OCI-M1 (cell line): ENCODE measurements around the gene JPH2.
A peak's percentile ranks its signal among the peaks of the same experiment; 100 is the strongest.

Source experiments
- DNase-seq: peaks from one replicate; lab custom pipeline; 2025; lab: John Stamatoyannopoulos, UW

JPH2 gene

DNA sequence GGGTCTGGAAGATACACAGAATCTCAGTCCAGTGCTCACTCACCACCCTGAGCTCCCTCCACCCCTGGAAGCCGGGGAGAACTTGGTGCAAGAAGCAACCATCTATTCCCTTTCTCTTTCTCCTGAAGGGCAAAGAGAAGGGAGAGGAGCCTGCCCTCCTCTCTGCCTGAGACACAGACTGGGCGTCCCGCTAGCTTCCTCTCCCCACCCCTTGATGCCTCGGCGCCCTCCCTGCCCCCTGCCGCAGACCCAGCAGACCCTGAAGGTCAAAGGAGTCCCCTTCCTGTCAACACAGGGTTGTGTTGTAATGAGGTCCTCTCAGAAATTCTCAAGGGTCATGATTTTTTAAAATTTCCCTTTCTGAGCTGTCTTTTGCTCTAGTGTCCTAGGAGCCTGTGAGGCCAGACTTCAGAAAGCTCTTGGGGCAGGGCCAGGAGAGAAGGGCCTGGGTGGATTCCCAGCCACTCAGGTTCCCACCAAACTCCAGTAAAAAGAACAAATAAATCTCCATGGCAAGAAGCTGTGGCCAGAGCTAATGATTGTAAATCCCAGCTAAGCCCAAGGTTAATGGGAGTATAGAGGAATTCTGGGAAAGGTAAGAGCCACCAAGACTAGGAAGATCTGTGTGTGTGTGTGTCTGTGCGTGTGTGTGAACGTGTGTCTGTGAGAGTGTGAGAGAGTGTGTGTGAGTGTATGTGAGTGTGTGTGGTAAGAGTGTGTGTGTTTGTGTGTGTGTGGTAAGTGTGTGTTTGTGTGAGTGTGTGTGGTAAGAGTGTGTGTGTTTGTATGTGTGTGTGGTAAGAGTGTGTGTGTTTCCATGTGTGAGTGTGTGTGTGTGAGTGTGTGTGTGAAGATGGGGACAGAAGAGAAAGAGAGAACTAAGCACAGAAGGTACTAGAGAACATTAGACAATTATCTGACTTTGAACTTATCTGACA lies 1.1 kb upstream of the JPH2 start:
- DNase-seq, result no peak

DNA sequence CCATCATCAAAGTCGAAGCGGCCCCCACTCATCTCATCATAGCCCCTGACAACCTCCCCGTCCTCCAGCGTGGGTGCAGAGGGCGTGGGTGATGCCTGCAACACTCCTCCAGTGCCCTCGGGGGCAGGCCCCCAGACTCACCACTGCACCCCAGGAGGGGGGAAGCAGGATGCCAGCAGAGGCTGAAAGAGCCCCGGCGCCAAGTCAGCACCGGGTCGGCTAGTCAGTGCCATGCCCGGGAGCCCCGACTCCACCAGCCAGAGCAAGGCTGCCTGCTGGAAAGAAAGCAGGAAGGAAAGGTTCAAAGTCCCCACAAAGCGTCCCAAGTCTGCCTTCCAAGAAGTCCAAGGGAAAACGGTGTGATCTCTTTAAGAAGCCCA lies 324 bp downstream of the JPH2 start:
- DNase-seq, result no peak

- DNase-seq, result no peak
Observed at GRCh38 chr20:44186201-44186600, 787 bp downstream of the JPH2 start.

GRCh38 chr20:44185574-44185973 lies 1.4 kb downstream of the JPH2 start:
- DNase-seq, result no peak

- no peak for DNase-seq
Observed at GRCh38 chr20:44183282-44183681, 3.7 kb downstream of the JPH2 start.

DNA sequence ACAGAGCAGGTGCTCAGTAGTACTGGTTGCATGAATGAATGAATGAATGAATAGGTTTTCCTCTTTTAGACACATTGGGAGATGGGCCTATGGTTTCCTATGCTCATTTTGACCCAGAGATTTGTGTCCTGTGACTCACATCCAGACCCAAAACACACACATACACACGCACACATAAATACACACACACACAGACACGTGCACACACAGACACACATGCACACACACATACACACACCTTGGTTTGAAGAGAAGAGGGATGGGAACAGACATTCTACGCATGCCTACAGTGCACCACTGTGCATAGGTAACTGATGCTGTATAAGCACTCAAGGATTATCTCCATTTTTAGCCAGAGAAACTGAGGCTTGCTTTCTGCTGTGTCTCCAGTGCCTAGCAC lies 4.1 kb downstream of the JPH2 start:
- no peak for DNase-seq

DNA sequence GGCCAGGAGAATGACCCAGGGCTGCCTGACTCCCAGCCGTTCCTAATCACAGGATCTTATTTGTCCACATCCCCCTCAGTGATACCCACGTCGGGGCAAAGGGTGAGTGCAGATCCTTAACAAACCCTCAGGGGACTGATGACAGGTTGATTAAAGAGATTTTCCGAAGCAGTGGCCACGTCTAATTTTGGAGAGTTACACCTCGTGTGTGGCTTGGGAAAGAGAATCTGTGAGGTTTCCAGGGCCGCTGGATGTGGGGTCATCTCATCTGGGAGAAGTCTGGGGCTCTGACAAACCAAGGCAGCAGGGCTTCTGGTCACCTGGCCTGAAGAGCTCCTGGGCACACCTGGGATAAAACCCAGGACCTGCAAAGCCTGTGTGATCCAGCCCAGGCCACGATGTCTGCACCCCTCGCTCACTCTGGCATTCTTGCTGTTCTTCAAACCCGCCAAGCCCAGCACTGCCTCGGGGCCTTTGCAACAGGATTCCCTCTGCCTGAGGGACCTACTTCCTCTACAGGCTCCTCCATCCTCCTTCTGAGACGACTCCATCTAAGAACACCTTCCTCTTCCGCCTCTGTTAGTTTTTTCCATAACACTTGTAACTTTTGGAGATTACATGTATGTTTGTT lies 4.7 kb downstream of the JPH2 start:
- DNase-seq, result no peak

- DNase-seq, result no peak
Observed at GRCh38 chr20:44181611-44182010, 5.4 kb downstream of the JPH2 start.

- DNase-seq, result no peak
Observed at GRCh38 chr20:44180814-44181213, 6.2 kb downstream of the JPH2 start.

DNA sequence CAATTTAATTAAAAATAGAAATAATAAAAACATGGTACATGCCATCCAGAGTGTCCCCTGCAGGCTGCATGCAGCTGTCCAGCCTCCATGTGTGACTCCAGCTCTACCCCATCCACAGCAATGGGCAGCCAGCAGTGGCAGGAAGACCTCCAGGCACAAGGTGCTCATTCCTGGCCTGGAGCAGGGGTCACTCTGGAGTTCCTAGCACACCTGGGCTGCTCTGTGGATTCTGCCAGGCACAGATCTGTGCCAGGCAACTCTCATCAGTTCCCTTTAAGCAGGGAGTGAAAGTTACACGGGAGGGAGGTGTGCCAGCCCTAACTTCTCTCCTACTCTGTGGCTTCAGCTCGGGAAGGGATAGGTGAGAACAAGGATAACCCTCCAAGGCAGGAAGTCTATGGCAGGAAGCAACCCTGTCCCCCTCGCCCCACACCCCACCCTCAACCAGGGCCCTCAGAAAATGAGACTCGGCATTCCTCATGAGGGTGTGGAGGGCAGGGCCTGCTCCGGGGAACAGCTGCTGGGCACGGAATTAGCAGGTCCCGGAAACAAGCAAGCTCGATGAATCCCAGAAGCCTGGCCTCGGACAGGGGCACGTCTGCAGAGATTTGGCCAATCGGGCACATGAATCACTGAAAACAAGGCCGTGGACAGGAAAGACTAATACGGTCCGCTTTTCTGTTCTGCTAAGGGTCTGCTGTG lies 10.0 kb downstream of the JPH2 start:
- no peak for DNase-seq

GRCh38 chr20:44174996-44175765 lies 11.8 kb downstream of the JPH2 start:
- no peak for DNase-seq

DNA sequence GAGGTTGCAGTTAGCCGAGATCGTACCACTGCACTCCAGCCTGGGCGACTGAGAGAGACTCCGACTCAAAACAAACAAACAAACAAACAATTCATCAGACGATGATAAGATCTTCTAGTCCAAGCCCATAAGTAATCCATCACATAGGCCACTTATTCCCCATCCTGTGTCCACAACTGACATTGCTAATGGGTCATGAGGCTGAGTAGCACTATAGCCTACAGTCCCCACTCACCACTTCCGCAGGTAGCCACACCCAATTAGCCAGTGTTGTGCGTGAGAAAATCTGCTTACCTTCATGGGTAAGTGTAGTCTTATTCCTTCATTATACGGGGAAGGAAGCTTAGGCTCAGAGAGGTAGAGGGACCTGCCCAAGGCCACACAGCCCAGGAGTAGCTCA lies 13.1 kb downstream of the JPH2 start:
- DNase-seq, result no peak

DNA sequence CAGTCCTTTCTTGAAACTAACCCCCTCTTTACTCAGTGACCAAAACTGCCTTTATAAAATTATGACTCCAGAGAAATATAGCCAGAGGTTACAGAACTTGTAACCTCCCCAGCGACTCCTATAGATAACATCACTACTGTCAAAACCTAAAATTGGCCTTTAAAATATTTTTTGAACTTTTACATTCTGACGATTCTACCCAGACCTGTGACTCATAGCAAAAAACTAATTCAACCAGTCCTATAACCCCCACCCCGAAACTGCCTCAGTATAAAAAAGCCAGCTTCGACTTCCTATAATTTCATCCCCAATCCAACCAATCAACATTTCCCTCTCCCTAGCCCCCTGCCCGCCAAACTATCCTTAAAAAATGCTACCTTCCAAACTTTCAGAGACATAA lies 13.9 kb downstream of the JPH2 start:
- no peak for DNase-seq

- no peak for DNase-seq
Observed at GRCh38 chr20:44172572-44172950, 14.4 kb downstream of the JPH2 start.

DNA sequence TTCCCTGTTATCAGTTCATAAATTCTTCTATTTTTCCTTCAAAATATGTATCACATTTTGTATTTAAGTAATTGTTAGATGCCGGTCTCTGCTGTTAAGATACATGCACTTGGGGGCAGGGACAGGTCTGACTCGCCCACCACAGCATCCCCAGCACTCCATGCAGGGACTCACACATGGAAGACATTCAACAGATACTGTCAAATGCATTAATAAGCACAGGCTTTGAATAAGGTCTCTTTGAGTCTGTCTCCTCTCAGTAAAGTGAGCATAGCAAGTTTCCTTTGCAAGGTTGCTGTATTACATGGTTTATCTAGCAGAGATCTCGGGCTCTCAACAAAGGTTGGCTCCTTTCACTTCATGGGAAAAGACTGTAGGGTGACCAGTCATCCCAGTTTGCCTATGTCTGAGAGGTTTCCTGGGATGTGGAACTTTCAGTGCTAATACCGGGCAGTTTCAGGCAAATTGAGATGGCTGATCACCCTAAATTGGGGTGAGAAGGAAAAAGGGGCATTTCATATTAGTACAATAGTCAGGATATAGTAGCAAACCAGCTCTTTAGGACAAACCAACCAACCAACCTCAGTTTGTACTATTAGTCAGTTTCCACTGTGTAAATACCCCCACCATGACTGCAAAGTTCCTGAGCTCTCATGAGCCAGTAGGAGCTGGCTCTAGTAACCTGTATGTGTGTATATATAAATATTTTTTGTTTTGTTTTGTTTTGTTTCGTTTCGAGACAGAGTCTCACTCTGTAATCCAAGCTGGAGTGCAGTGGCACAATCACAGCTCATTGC lies 15.0 kb downstream of the JPH2 start:
- DNase-seq, result no peak

GRCh38 chr20:44170816-44171410 lies 16.1 kb downstream of the JPH2 start:
- DNase-seq, result peak; percentile 10

DNA sequence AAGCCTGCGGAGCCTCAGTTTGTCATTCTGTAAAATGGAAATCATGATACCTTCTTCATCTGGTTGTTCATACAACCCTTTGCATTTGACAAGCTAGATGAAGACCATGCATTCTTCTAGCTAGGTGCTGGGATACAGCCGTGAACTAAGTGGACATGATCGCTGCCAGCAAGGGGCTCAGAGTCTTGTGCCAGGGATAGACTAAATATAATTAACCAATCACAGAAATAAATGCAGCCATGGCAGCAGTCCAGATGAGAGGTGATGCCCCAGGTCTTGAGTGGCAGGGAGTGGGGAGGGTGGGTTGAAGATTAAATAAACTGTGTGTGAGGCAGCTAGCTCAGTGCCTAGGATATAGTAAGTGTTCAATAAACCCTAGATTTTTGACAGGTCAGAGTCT lies 19.3 kb downstream of the JPH2 start:
- no peak for DNase-seq

- DNase-seq, result no peak
Observed at GRCh38 chr20:44166477-44166876, 20.5 kb downstream of the JPH2 start.

DNA sequence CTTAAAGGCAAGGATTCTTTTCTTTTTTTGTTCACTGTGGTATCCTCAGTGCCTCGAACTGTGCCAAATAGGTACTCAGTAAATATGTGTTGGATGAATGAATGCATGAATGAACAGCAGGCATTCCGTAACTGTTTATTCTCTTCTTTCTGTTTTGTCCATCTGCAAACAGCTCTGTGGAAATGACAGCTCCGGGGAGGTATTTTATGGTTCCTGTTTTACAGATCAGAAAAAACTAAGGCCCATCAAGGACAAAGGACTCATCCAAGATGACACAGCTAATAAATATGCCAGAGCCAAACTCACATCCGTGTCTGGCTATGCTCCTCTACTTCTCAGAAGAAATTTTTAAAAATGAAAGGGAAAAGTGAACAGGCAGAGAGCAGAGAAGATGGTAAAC lies 21.0 kb downstream of the JPH2 start:
- DNase-seq, result no peak

DNA sequence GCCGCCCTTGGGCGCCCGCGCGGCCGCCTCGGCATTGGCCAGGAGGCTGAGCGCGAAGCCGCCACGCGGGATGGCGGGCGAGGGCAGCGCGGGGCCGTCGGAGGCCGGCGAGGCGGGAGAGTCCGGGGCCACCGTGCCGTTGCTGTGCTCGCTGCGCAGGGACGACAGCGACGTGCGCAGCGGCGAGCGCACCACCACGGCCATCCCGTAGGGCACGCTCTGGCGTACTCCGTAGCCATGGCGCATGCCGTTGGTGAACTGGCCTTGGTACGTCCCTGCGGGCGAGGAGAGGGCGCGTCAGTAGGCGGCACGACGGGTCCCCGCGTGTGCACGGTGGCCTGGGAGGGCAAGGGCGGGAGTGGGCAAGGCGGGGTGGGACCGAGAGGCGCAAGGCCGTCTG lies 26.9 kb downstream of the JPH2 start:
- DNase-seq, result no peak

DNA sequence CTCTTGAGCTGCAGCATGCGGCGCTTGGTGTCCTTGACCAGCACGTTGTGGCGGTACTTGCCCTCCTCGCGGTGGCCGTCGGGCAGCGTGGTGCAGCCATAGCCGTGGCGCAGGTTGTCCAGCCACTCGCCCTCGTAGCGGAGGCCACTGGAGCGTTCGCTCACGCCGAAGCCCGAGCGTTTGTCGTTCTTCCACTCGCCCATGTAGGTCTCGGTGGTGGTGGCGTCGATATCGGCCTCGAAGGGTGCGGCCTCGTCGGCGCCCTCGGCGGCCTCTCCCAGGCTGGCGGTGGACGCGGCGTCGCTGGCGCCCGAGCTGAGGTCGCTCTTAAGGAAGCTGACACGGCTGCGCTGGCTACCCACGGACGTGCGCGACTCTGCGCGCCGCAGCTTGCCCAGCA lies 27.3 kb downstream of the JPH2 start:
- DNase-seq, result no peak
